SK-N-SH (cell line): ENCODE measurements around the gene RBMS3. TPM values are rescaled to one million over a fixed set of nuclear protein-coding genes. Genes with fewer than 3 reads are reported as not detected.

Experiments
- CTCF ChIA-PET: fragments of 300-600, 350-600 bp; formaldehyde crosslinking; extraction: SDS; loops from one replicate; lab custom pipeline; 2021; lab: Yijun Ruan, JAX
- POLR2A ChIA-PET: fragments of 350-600 bp; sonication (Branson Sonifier 250); formaldehyde crosslinking; extraction: SDS; loops from one replicate; lab custom pipeline; 2020; ENCODE audit warnings: antibody characterized with exemption, inconsistent platforms; lab: Yijun Ruan, JAX
- DNase-seq: peaks from one replicate; pipeline ENCODE4 v3.0.0; 2012
- H2AFZ ChIP-seq: fragments of 200-600 bp; sonication (generic); 2 replicates; pipeline ENCODE4 v1.8.1; 2016; ENCODE audit warnings: antibody characterized with exemption, mild to moderate bottlenecking, low read depth
- H3F3A ChIP-seq: fragments of 200-600 bp; sonication (generic); replicated peaks from 2 replicates; pipeline ENCODE3; 2016; ENCODE audit warnings: antibody characterized with exemption, mild to moderate bottlenecking; ENCODE audit not compliant: insufficient read depth
- H3K27ac ChIP-seq, 2 experiments: fragments of 200-500 bp in 1 of 2; fragments of 200-600 bp in 1 of 2; sonication (Bioruptor generic) in 1 of 2; sonication (generic), shearing (Covaris generic) in 1 of 2; 2 replicates each; pipeline versions ENCODE4 v1.5.1 to v1.6.1; 2014 to 2016; ENCODE audit warnings: low read depth in 2 of 2, inconsistent platforms in 1 of 2, low read length in 1 of 2, mild to moderate bottlenecking in 1 of 2, mixed read lengths in 1 of 2
- H3K27me3 ChIP-seq: fragments of 200-600 bp; sonication (generic), shearing (Covaris generic); 2 replicates; pipeline ENCODE4 v1.6.1; 2016; ENCODE audit warnings: mixed run types; ENCODE audit not compliant: insufficient read depth
- H3K36me3 ChIP-seq, 2 experiments: fragments of 200-500 bp in 1 of 2; fragments of 200-600 bp in 1 of 2; sonication (Bioruptor generic) in 1 of 2; sonication (generic) in 1 of 2; replicated peaks in 1 of 2; 2 replicates each; pipeline versions ENCODE3 to v1.5.1; 2014 to 2016; ENCODE audit warnings: low read length in 1 of 2, mild to moderate bottlenecking in 1 of 2; ENCODE audit not compliant: insufficient read depth in 2 of 2, control insufficient read depth in 1 of 2
- H3K4me1 ChIP-seq, 2 experiments: fragments of 200-500 bp in 1 of 2; fragments of 200-600 bp in 1 of 2; sonication (Bioruptor generic) in 1 of 2; sonication (generic), shearing (Covaris generic) in 1 of 2; 2 replicates each; pipeline versions ENCODE4 v1.5.1 to v1.6.1; 2014 to 2016; ENCODE audit warnings: low read depth in 1 of 2, low read length in 1 of 2, mixed run types in 1 of 2; ENCODE audit not compliant: insufficient read depth in 2 of 2, control insufficient read depth in 1 of 2
- H3K4me2 ChIP-seq: fragments of 200-600 bp; sonication (generic), shearing (Covaris generic); 2 replicates; pipeline ENCODE4 v1.6.1; 2017; ENCODE audit warnings: mixed run types
- H3K4me3 ChIP-seq, 2 experiments: fragments of 200-500 bp in 1 of 2; fragments of 200-600 bp in 1 of 2; sonication (Bioruptor generic) in 1 of 2; sonication (generic), shearing (Covaris generic) in 1 of 2; 2 replicates each; pipeline versions ENCODE4 v1.5.1 to v1.8.1; 2014 to 2016; ENCODE audit warnings: low read depth in 2 of 2, inconsistent platforms in 1 of 2, low read length in 1 of 2, mild to moderate bottlenecking in 1 of 2, mixed read lengths in 1 of 2, moderate library complexity in 1 of 2
- H3K79me2 ChIP-seq: fragments of 200-600 bp; sonication (generic); 2 replicates; pipeline ENCODE4 v1.8.1; 2017; ENCODE audit warnings: mild to moderate bottlenecking; ENCODE audit not compliant: insufficient read depth
- H3K9ac ChIP-seq: fragments of 200-600 bp; sonication (generic); 2 replicates; pipeline ENCODE4 v1.6.1; 2017; ENCODE audit warnings: mixed run types
- H3K9me2 ChIP-seq: fragments of 200-600 bp; sonication (generic); 2 replicates; pipeline ENCODE4 v1.6.1; 2017; ENCODE audit warnings: mixed run types
- H3K9me3 ChIP-seq: fragments of 200-600 bp; sonication (generic); 2 replicates; pipeline ENCODE4 v1.6.1; 2017; ENCODE audit warnings: mixed run types, mild to moderate bottlenecking, moderate library complexity
- H4K20me1 ChIP-seq: fragments of 200-600 bp; sonication (generic); 2 replicates; pipeline ENCODE4 v1.6.1; 2017; ENCODE audit warnings: mild to moderate bottlenecking, mixed run types; ENCODE audit not compliant: insufficient read depth
- CHD2 ChIP-seq: fragments of 150-350 bp; IDR thresholded peaks from 2 replicates; pipeline ENCODE4 v1.6.1; 2018; ENCODE audit warnings: low read length; ENCODE audit not compliant: partially characterized antibody
- CTCF ChIP-seq: fragments of 200-600 bp; sonication (generic); IDR thresholded peaks from 2 replicates; pipeline ENCODE4 v1.6.1; 2017; ENCODE audit warnings: antibody characterized with exemption, mild to moderate bottlenecking, moderate library complexity
- ELF1 ChIP-seq: IDR thresholded peaks from 2 replicates; pipeline ENCODE4 v1.4.0; 2012
- EZH2phosphoT487 ChIP-seq: fragments of 200-600 bp; sonication (generic); IDR thresholded peaks from 2 replicates; pipeline ENCODE4 v1.6.1; 2017; ENCODE audit warnings: low read depth, mixed run types, mild to moderate bottlenecking, antibody characterized with exemption, moderate library complexity, borderline replicate concordance
- FOXJ3 ChIP-seq: sonication (generic); formaldehyde crosslinking; IDR thresholded peaks from 2 replicates; pipeline ENCODE4 v1.5.1; 2020; ENCODE audit warnings: mild to moderate bottlenecking, missing genetic modification reagents
- FOXM1 ChIP-seq: IDR thresholded peaks from 2 replicates; pipeline ENCODE4 v1.4.0; 2012; ENCODE audit warnings: low read depth, mild to moderate bottlenecking
- GATA2 ChIP-seq: sonication (generic); formaldehyde crosslinking; IDR thresholded peaks from 2 replicates; pipeline ENCODE4 v1.5.0; 2020; ENCODE audit warnings: mild to moderate bottlenecking, missing genetic modification reagents
- IRF3 ChIP-seq: fragments of 150-350 bp; IDR thresholded peaks from 2 replicates; pipeline ENCODE4 v1.6.1; 2016; ENCODE audit warnings: mild to moderate bottlenecking, low read depth, low read length
- JUND ChIP-seq: IDR thresholded peaks from 2 replicates; pipeline ENCODE4 v1.4.0; 2012
- MAX ChIP-seq: IDR thresholded peaks from 2 replicates; pipeline ENCODE4 v1.4.0; 2012; ENCODE audit warnings: low read depth
- NFIC ChIP-seq: IDR thresholded peaks from 2 replicates; pipeline ENCODE4 v1.4.0; 2012; ENCODE audit warnings: borderline replicate concordance
- POLR2AphosphoS5 ChIP-seq: IDR thresholded peaks from 2 replicates; pipeline ENCODE4 v1.6.1; 2012; ENCODE audit warnings: low read depth, low read length
- REST ChIP-seq: IDR thresholded peaks from 2 replicates; pipeline ENCODE4 v1.6.1; 2012; ENCODE audit warnings: mild to moderate bottlenecking, low read depth, low read length, moderate library complexity
- RFX5 ChIP-seq: IDR thresholded peaks from 2 replicates; pipeline ENCODE4 v1.6.1; 2012; ENCODE audit warnings: mild to moderate bottlenecking, improper control_type of control experiment, low read length
- RXRA ChIP-seq: IDR thresholded peaks from 2 replicates; pipeline ENCODE4 v1.4.0; 2012; ENCODE audit warnings: low read depth, mild to moderate bottlenecking, borderline replicate concordance
- SMC3 ChIP-seq: IDR thresholded peaks from 2 replicates; pipeline ENCODE4 v1.6.1; 2012; ENCODE audit warnings: low read depth, low read length, improper control_type of control experiment
- TCF12 ChIP-seq: IDR thresholded peaks from 2 replicates; pipeline ENCODE4 v1.4.0; 2012
- ZBTB33 ChIP-seq: IDR thresholded peaks from 2 replicates; pipeline ENCODE4 v1.4.0; 2012; ENCODE audit warnings: low read depth, borderline replicate concordance
- WGBS: methylation state at CpG from one replicate; pipeline ENCODE4 v1.1.6; 2017; ENCODE audit warnings: low lambda C conversion rate; 5-methylcytosine and 5-hydroxymethylcytosine counted together
- polyA plus RNA-seq, 3 experiments: library from polyadenylated mRNA; depleted of rRNA; stranded (reverse); fragments of >200 nt; gene quantifications; 2 replicates each; pipeline ENCODE4 v1.2.3, GENCODE V29; 2012
- TF ChIP-seq, protein P1 (sequence below): IDR thresholded peaks from 2 replicates; pipeline ENCODE4 v1.4.0; 2012; ENCODE audit warnings: low read depth, borderline replicate concordance
- TF ChIP-seq, protein P2 (sequence below): IDR thresholded peaks from 2 replicates; pipeline ENCODE4; 2012

Gene RBMS3
- polyA plus RNA-seq, 1 of the 3 experiments (the other 2 are of a cell fraction), result 8.2 TPM

- Histone ChIP-seq H3K27me3 (no peaks in the 10 kb centered on the region), H3K27ac (no peak overlapping the region), H3K4me2 (no peak overlapping the region), H3K4me1 (peaks cover 20 to 24% of the 10 kb centered on the region in 2 experiments), H3K4me3 (no peak overlapping the region), H3K9me2 (no peaks in the 10 kb centered on the region), H3K79me2 (no peaks in the 10 kb centered on the region), H4K20me1 (no peaks in the 10 kb centered on the region), H3K36me3 (peaks cover 0 to 5% of the 10 kb centered on the region in 2 experiments), H3K9ac (no peak overlapping the region), H3K9me3 (no peaks in the 10 kb centered on the region), H3F3A (peaks cover 16% of the 10 kb centered on the region), H2AFZ (no peak overlapping the region)
- TF ChIP-seq SMC3 (no peak), REST (no peak), ELF1 (no peak), GATA2 (CRISPR knock-in tag) (no peak), MAX (no peak), FOXM1 (no peak), CHD2 (no peak), NFIC (no peak), EZH2phosphoT487 (no peak), ZBTB33 (no peak), CTCF (no peak), FOXJ3 (CRISPR knock-in tag) (no peak), JUND (no peak), IRF3 (no peak), RFX5 (no peak), TCF12 (no peak), RXRA (no peak), POLR2AphosphoS5 (no peak)
- TF ChIP-seq, protein P1, sequence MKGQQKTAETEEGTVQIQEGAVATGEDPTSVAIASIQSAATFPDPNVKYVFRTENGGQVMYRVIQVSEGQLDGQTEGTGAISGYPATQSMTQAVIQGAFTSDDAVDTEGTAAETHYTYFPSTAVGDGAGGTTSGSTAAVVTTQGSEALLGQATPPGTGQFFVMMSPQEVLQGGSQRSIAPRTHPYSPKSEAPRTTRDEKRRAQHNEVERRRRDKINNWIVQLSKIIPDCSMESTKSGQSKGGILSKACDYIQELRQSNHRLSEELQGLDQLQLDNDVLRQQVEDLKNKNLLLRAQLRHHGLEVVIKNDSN, result no peak
- TF ChIP-seq, protein P2, sequence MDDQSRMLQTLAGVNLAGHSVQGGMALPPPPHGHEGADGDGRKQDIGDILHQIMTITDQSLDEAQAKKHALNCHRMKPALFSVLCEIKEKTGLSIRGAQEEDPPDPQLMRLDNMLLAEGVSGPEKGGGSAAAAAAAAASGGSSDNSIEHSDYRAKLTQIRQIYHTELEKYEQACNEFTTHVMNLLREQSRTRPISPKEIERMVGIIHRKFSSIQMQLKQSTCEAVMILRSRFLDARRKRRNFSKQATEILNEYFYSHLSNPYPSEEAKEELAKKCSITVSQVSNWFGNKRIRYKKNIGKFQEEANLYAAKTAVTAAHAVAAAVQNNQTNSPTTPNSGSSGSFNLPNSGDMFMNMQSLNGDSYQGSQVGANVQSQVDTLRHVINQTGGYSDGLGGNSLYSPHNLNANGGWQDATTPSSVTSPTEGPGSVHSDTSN, result no peak
- CTCF ChIA-PET, result interaction anchor here (1.3 kb wide), 1 partner anchor 18 kb away, joined by 3 read pairs; no protein-coding TSS in a partner anchor
- POLR2A ChIA-PET, result no interaction called here
- no peak for DNase-seq
- WGBS, result 92% methylated on average over 1 of the region's 1 CpG
These were observed 473.5 kb downstream of the RBMS3 start for GRCh38 chr3:29754346-29754745.
